Measurements from ENCODE around the gene YAP1.

DNA sequence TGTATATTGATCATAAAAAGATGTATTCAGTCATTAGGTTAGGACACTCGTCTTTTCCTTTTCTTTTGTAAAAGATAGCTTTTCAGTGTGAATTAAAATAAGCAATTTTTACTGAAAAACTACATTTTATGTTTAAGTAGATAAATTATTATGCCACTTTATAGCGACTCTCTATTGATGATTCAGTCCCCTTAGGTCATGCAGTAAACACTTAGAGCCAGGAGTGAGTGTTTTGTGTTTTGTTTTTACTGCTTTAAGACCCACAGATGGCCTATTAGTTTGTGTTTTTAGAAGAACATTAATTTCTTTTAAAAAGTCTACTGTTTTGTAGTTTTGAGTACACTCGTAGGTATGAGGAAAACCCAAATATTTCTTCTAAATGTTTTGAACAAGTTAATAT lies 86.6 kb downstream of the YAP1 start:
- TF ChIP-seq, protein P1, sequence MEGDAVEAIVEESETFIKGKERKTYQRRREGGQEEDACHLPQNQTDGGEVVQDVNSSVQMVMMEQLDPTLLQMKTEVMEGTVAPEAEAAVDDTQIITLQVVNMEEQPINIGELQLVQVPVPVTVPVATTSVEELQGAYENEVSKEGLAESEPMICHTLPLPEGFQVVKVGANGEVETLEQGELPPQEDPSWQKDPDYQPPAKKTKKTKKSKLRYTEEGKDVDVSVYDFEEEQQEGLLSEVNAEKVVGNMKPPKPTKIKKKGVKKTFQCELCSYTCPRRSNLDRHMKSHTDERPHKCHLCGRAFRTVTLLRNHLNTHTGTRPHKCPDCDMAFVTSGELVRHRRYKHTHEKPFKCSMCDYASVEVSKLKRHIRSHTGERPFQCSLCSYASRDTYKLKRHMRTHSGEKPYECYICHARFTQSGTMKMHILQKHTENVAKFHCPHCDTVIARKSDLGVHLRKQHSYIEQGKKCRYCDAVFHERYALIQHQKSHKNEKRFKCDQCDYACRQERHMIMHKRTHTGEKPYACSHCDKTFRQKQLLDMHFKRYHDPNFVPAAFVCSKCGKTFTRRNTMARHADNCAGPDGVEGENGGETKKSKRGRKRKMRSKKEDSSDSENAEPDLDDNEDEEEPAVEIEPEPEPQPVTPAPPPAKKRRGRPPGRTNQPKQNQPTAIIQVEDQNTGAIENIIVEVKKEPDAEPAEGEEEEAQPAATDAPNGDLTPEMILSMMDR (conservative IDR thresholded peaks at IDR 0.05; ENCODE audit: low read length): no peak
- no peak for TF ChIP-seq EZH2phosphoT487 (IDR thresholded peaks at IDR 0.05; ENCODE audit: borderline replicate concordance, low read depth, low read length)

All from OCI-LY7 (cell line).